Iris pigment epithelial cell (primary cell): ENCODE results near the gene TCN2.
A peak's percentile ranks its signal among the peaks of the same experiment; 100 is the strongest.
"Not testable (repeated sequence)": the region's sequence is repeated elsewhere in the genome, so short reads cannot be mapped to it uniquely, and the experiment has no call there.

ENCODE experiments used
- DNase-seq: peaks from one replicate; pipeline ENCODE4 v3.0.0-alpha.2; 2011; ENCODE audit warnings: low read depth

TCN2 gene

GRCh38 chr22:30611197-30611596 is 4.2 kb downstream of the TCN2 start:
- no peak for DNase-seq

DNA sequence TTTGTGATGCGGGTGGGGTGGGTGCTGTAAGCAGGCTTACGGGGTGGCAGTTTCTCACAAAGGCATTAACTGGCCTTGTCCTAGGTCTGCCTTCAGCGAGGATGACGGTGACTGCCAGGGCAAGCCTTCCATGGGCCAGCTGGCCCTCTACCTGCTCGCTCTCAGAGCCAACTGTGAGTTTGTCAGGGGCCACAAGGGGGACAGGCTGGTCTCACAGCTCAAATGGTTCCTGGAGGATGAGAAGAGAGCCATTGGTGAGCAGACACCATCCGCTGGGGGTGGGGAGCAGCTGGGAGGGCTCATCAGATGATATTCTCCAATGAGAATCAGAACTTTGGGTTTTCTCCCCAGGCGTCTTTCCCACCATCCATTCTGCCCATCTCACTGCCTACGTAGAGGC is 5.8 kb downstream of the TCN2 start:
- no peak for DNase-seq

DNA sequence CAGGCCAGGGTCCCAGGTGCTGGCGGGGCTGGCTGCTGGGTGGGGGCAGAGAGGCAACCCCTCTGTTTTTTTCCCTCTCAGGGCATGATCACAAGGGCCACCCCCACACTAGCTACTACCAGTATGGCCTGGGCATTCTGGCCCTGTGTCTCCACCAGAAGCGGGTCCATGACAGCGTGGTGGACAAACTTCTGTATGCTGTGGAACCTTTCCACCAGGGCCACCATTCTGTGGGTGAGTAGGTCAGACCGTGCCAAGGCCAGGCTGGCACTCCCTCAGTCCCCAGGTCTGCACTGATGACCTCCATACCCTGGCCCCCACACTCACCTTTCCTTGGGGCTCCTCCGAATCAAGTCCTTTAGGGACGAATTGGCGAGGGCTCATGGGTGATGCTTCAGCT is 7.3 kb downstream of the TCN2 start:
- DNase-seq: no peak

DNA sequence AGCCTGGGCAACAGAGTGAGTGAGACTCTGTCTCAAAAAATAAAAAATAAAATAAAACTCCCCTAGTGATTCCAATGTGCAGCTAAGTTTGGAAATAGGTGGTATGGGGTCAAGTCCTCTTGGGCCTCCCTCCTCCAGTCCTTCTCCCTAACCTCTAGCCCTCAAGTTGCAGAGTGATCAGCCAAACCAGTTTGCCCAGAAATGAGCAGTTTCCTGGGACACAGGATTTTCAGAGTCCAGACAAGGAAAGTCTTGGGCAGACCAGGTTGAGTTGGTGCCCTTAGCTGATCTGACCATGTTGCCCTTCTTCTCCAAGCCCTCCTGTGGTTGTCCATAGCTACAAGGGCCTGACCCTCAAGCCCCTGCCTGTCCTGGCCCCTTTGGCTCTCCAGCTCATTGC is 7.9 kb downstream of the TCN2 start:
- DNase-seq: no peak

GRCh38 chr22:30615543-30615954 is 8.6 kb downstream of the TCN2 start:
- DNase-seq: no peak

- no peak for DNase-seq
Measured at GRCh38 chr22:30617819-30618218, 10.8 kb downstream of the TCN2 start.

DNA sequence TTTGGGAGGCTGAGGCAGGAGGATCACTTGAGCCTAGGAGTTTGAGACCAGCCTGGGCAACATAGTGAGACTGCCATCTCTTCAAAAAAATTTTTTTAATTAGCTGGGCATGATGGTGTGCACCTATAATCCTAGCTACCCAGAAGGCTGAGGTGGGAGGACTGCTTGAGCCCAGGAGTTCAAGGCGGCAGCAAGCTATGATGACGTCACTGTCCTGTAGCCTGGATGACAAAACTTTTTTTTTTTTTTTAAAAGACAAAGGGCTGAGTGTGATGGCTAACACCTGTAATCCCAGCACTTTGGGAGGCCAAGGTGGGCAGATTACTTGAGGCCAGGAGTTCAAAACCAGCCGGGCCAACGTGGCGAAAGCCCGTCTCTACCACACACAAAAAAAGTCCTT is 12.9 kb downstream of the TCN2 start:
- not testable (repeated sequence) for DNase-seq

DNA sequence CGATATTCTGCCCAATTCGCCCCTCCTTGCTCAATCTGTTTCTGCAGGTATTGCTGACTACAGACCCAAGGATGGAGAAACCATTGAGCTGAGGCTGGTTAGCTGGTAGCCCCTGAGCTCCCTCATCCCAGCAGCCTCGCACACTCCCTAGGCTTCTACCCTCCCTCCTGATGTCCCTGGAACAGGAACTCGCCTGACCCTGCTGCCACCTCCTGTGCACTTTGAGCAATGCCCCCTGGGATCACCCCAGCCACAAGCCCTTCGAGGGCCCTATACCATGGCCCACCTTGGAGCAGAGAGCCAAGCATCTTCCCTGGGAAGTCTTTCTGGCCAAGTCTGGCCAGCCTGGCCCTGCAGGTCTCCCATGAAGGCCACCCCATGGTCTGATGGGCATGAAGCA is 19.4 kb downstream of the TCN2 start:
- no peak for DNase-seq

DNA sequence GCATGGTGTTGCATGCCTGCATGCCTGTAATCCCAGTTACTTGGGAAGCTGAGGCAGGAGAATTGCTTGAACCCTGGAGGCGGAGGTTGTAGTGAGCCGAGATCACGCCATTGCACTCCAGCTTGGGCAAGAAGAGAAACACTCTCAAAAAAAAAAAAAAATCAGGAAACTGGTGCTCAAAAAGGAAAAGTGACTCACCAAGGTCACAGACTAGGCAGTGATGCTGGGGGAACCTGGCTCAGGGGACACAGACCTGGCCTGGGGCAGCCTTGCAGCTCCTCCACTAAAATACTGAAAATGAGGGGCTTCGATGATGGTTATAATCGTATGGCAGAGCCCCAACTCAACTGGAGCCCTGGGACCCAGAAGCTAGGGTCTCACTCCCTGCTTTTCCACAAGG is 20.5 kb downstream of the TCN2 start:
- no peak for DNase-seq

- no peak for DNase-seq
Measured at GRCh38 chr22:30628491-30628890, 21.5 kb downstream of the TCN2 start.

DNA sequence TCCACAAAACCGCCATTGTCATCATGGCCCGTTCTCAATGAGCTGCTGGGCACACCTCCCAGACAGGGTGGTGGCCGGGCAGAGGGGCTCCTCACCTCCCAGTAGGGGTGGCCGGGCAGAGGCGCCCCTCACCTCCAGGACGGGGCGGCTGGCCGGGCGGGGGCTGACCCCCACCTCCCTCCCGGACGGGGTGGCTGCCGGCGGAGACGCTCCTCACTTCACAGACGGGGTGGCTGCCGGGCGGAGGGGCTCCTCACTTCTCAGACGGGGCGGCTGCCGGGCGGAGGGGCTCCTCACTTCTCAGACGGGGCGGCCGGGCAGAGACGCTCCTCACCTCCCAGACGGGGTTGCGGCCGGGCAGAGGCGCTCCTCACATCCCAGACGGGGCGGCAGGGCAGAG is 24.5 kb downstream of the TCN2 start:
- not testable (repeated sequence) for DNase-seq

DNA sequence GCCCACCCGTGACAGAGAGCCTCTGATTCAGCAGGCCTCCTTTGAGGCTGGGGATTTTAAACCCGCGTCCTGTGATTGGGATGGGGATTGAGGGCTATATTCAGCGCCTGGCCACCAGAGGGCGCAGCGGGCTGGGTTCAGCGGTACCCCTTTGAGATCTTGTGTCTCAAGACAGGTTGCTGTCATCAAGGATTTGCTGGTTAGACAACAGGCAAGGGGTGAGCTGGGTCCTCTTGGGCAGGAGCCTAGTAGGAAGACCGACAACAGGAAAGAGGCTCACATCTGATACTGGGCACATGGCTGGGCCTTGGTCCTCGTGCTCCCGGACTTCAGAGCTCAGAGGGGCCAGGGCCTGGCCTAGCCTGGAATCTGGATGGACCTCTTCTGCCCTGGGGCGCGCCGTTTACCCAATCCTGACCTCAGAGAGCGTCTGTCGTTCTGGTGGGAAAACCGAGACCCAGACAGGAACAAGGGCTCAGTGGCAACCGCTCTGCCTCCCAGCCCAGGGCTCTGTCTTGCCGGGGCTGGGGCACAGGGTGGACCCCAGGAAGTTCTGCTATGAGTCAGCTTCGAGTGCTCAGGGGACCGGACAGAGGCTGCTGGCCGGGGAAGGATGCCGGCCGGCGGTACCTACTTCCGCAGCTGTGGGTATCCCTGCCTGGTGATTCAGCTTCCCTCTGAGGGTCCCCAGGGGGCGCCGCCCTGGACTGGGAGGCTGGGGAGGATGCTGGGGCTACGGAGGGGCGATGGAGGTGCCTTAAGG is 27.7 kb downstream of the TCN2 start:
- DNase-seq: peak; percentile 87

DNA sequence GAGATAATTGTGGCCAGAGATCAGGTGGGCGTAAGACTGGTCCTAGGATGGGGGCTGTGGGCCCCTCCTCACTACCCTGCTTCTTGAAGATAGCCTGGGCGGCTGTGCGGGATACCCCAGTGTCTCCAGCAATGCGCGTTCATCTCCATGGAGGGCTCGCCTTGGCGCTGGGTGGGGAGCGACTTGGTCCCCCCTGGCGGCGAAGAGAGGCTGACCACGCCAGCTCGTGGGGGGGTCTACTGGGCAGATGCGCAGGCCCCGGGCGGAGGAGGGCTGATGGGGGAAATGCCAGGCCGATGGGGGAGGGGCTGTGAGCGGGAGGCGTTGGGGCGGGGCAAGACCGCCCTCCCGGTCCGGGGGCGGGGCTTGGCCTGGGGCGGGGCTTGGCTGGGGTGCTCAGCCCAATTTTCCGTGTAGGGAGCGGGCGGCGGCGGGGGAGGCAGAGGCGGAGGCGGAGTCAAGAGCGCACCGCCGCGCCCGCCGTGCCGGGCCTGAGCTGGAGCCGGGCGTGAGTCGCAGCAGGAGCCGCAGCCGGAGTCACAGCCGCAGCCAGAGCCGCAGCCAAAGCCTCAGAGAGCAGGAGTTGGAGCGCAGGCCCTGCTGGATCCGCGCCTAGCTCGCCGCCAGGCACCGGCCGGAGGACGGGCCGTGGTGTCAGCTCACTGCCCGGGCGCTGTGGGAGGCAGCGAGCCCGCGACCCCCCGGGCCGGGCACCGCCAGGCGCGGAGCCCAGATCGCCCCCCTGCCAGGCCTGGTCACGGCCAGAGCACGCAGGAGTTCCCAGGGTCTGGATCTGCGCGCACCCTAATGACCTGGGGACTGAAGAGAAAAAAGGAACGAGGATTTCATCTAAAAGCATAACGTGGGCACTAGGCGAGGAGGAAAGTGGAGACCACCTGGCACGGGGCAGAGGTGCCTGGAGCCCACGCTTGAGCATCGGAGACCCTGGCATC is 28.6 kb downstream of the TCN2 start, which contains the start of gene SLC35E4:
TSS of gene SLC35E4 (plus strand) at position 509 of the 953 bp plus-strand sequence. CDS start 670 bp downstream, outside the sequence.
- peak; percentile 87 for DNase-seq

GRCh38 chr22:30636226-30637077 is 29.5 kb downstream of the TCN2 start:
- DNase-seq: no peak

GRCh38 chr22:30637701-30638114 is 30.7 kb downstream of the TCN2 start:
- no peak for DNase-seq

DNA sequence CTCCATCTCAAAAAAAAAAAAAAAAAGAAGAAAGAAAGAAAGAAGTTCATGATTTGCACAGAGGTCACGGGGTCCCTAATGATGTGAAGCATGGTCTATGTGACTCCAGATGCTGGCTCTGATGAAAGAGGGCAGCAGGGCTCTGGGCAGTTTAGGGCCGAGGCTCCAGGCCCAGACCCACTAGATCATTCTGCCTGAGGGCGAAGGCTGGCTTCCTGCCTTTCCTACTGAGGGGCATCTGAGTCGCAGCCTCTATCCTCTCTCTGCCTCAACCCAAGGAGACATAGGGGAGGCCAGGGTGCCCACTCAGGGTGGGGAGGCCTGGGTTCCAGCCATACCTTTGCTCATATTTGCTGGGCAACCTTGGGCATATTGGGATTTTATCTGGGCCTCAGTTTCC is 33.4 kb downstream of the TCN2 start:
- DNase-seq: no peak

DNA sequence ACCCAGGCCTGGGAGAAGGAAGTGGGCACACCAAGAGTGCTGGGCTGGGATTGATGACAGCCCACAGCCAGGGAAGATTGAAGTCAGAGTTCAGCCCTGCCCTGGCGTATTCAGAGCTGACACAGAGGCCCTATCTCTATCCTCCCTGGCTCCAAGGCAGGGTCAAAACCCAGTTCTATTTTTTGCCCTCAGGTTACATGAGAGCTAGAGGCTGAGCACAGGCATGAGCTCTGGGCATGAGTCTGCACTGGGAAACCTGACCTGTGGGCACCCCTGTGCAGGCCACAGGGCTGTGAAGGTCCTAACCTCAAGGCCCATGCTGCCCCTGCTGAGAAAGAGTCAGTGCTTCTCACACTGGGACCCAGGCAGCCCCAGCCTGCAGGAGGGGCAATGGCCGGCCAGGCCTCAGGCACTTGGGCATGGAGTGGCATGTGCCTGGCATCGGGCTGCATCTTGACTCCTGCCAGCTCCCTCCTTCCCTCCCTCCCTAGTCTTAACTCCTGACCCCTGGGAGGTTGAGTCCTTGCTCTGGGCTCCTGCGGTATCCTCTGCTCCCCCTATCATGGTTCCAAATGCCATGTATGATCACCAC is 34.0 kb downstream of the TCN2 start:
- DNase-seq: no peak

GRCh38 chr22:30643055-30643875 is 36.3 kb downstream of the TCN2 start:
- no peak for DNase-seq

GRCh38 chr22:30646518-30647160 is 39.7 kb downstream of the TCN2 start:
- no peak for DNase-seq

DNA sequence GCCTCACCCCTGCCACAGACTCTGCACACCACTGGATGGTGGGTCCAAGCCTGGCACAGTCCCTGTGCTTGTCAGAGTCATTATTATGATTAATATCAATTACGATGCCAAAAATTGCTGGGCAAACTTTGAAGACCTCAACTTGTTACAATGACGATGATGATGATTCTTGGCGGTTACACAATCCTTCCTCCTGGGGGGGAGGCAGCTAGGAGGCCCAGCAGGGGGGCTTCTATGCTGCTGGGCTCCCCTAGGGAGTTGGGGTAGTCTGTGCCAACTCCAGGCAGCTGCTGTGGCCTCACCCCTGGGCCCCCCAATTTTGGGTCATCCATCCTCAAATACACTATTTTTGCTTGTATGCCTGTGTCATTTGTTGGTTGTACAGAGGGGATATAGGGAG is 40.6 kb downstream of the TCN2 start:
- no peak for DNase-seq
